ENCODE data around the gene SFSWAP.
"Not testable (repeated sequence)": the region's sequence is repeated elsewhere in the genome, so short reads cannot be mapped to it uniquely, and the experiment has no call there.

The SFSWAP gene

GRCh38 chr12:131789638-131790037 lies 78.7 kb downstream of the SFSWAP start:
- no peak for DNase-seq (ENCODE audit: low read depth)

GRCh38 chr12:131793243-131794022 lies 82.5 kb downstream of the SFSWAP start:
- no peak for DNase-seq (ENCODE audit: low read depth)

- DNase-seq (ENCODE audit: low read depth), result no peak
Observed at GRCh38 chr12:131794061-131794460, 83.2 kb downstream of the SFSWAP start.

GRCh38 chr12:131794573-131794972 lies 83.7 kb downstream of the SFSWAP start:
- no peak for DNase-seq (ENCODE audit: low read depth)

- DNase-seq (ENCODE audit: low read depth), result no peak
Observed at GRCh38 chr12:131795064-131795463, 84.2 kb downstream of the SFSWAP start.

- DNase-seq (ENCODE audit: low read depth), result no peak
Observed at GRCh38 chr12:131795690-131796410, 85.0 kb downstream of the SFSWAP start.

GRCh38 chr12:131796411-131796736 lies 85.5 kb downstream of the SFSWAP start:
- DNase-seq (ENCODE audit: low read depth), result no peak

GRCh38 chr12:131796754-131797587 lies 86.1 kb downstream of the SFSWAP start:
- no peak for DNase-seq (ENCODE audit: low read depth)

- DNase-seq (ENCODE audit: low read depth), result no peak
Observed at GRCh38 chr12:131797588-131797934, 86.7 kb downstream of the SFSWAP start.

- no peak for DNase-seq (ENCODE audit: low read depth)
Observed at GRCh38 chr12:131799195-131799594, 88.3 kb downstream of the SFSWAP start.

- no peak for DNase-seq (ENCODE audit: low read depth)
Observed at GRCh38 chr12:131799828-131800593, 89.1 kb downstream of the SFSWAP start.

- DNase-seq (ENCODE audit: low read depth), result no peak
Observed at GRCh38 chr12:131800594-131801135, 89.8 kb downstream of the SFSWAP start.

- no peak for DNase-seq (ENCODE audit: low read depth)
Observed at GRCh38 chr12:131801254-131801866, 90.5 kb downstream of the SFSWAP start.

- DNase-seq (ENCODE audit: low read depth), result no peak
Observed at GRCh38 chr12:131803961-131804521, 93.2 kb downstream of the SFSWAP start.

GRCh38 chr12:131805421-131805820 lies 94.5 kb downstream of the SFSWAP start:
- no peak for DNase-seq (ENCODE audit: low read depth)

- no peak for DNase-seq (ENCODE audit: low read depth)
Observed at GRCh38 chr12:131806674-131807073, 95.8 kb downstream of the SFSWAP start.

- DNase-seq (ENCODE audit: low read depth), result no peak
Observed at GRCh38 chr12:131808744-131809371, 98.0 kb downstream of the SFSWAP start.

GRCh38 chr12:131809476-131810254 lies 98.8 kb downstream of the SFSWAP start:
- not testable (repeated sequence) for DNase-seq (ENCODE audit: low read depth)

- DNase-seq (ENCODE audit: low read depth), result no peak
Observed at GRCh38 chr12:131810726-131811125, 99.8 kb downstream of the SFSWAP start.

GRCh38 chr12:131815131-131815530 lies 104.2 kb downstream of the SFSWAP start:
- DNase-seq (ENCODE audit: low read depth), result no peak
